ENCODE measurements around the gene MARCHF10.
"Not testable (repeated sequence)": the region's sequence is repeated elsewhere in the genome, so short reads cannot be mapped to it uniquely, and the experiment has no call there.

MARCHF10 gene

GRCh38 chr17:62807812-62808575 lies at the start of gene MARCHF10:
Gene MARCHF10, minus strand, starts transcription at chr17:62808314. Its CDS starts 6,579 bp downstream, at chr17:62801735.
- DNase-seq (ENCODE audit: low read depth in 2 of 2), result peak in 1 of 2 donors; percentile 19

GRCh38 chr17:62857526-62857925 lies 49.4 kb upstream of the MARCHF10 start:
- DNase-seq (ENCODE audit: low read depth in 2 of 2), result no peak

- no peak for DNase-seq (ENCODE audit: low read depth in 2 of 2)
Observed at GRCh38 chr17:62856594-62856993, 48.5 kb upstream of the MARCHF10 start.

GRCh38 chr17:62855156-62855555 lies 47.0 kb upstream of the MARCHF10 start:
- DNase-seq (ENCODE audit: low read depth in 2 of 2), result no peak

- DNase-seq (ENCODE audit: low read depth in 2 of 2), result no peak
Observed at GRCh38 chr17:62854098-62854680, 46.1 kb upstream of the MARCHF10 start.

GRCh38 chr17:62852195-62852594 lies 44.1 kb upstream of the MARCHF10 start:
- no peak for DNase-seq (ENCODE audit: low read depth in 2 of 2)

GRCh38 chr17:62849591-62850415 lies 41.7 kb upstream of the MARCHF10 start:
- DNase-seq (ENCODE audit: low read depth in 2 of 2), result not testable (repeated sequence)

GRCh38 chr17:62848334-62848733 lies 40.2 kb upstream of the MARCHF10 start:
- no peak for DNase-seq (ENCODE audit: low read depth in 2 of 2)

GRCh38 chr17:62847426-62847825 lies 39.3 kb upstream of the MARCHF10 start:
- no peak for DNase-seq (ENCODE audit: low read depth in 2 of 2)

- no peak for DNase-seq (ENCODE audit: low read depth in 2 of 2)
Observed at GRCh38 chr17:62840871-62841270, 32.8 kb upstream of the MARCHF10 start.

- not testable (repeated sequence) for DNase-seq (ENCODE audit: low read depth in 2 of 2)
Observed at GRCh38 chr17:62833816-62834215, 25.7 kb upstream of the MARCHF10 start.

- DNase-seq (ENCODE audit: low read depth in 2 of 2), result no peak
Observed at GRCh38 chr17:62832405-62832804, 24.3 kb upstream of the MARCHF10 start.

GRCh38 chr17:62831066-62831465 lies 23.0 kb upstream of the MARCHF10 start:
- not testable (repeated sequence) for DNase-seq (ENCODE audit: low read depth in 2 of 2)

GRCh38 chr17:62827746-62828485 lies 19.8 kb upstream of the MARCHF10 start:
- DNase-seq (ENCODE audit: low read depth in 2 of 2), result no peak

GRCh38 chr17:62826956-62827355 lies 18.8 kb upstream of the MARCHF10 start:
- no peak for DNase-seq (ENCODE audit: low read depth in 2 of 2)

- DNase-seq (ENCODE audit: low read depth in 2 of 2), result no peak
Observed at GRCh38 chr17:62825182-62825581, 17.1 kb upstream of the MARCHF10 start.

GRCh38 chr17:62824290-62825131 lies 16.4 kb upstream of the MARCHF10 start:
- DNase-seq (ENCODE audit: low read depth in 2 of 2), result no peak

- DNase-seq (ENCODE audit: low read depth in 2 of 2), result no peak
Observed at GRCh38 chr17:62823111-62823893, 15.2 kb upstream of the MARCHF10 start.

GRCh38 chr17:62822080-62822904 lies 14.2 kb upstream of the MARCHF10 start:
- no peak for DNase-seq (ENCODE audit: low read depth in 2 of 2)

All from stimulated activated CD4-positive, alpha-beta T cell treated with anti-CD3 and anti-CD28 coated beads, Interleukin-15, amount 100 ng/mL, for 48 hours (primary cell).